Gastrocnemius medialis (tissue), 4 donors: ENCODE data around the gene ESR1. TPM values are rescaled to one million over a fixed set of nuclear protein-coding genes. Genes with fewer than 3 reads are reported as not detected.
A peak's percentile ranks its signal among the peaks of the same experiment; 100 is the strongest.
"Not testable (repeated sequence)": the region's sequence is repeated elsewhere in the genome, so short reads cannot be mapped to it uniquely, and the experiment has no call there.

Source experiments
- ATAC-seq, 2 donors: fragments of 150-250 bp; one replicate each; pipeline ENCODE4 v1.9.1; 2016
- DNase-seq, 2 donors: peaks; one replicate each; pipeline ENCODE4 v3.0.0-alpha.2; 2019
- H3K27ac ChIP-seq, 4 donors: fragments of 200-600 bp; sonication (generic); 1 replicate in 1 of 4; 2 replicates in 3 of 4; pipeline ENCODE4 v1.5.1; 2016 to 2018; ENCODE audit warnings: mild to moderate bottlenecking in 2 of 4, moderate library complexity in 1 of 4
- H3K27me3 ChIP-seq, 3 donors: fragments of 200-600 bp; sonication (generic) in 2 of 3; 1 replicate in 1 of 3; 2 replicates in 2 of 3; pipeline versions ENCODE4 v1.5.1 to v1.6.0; 2016 to 2019; ENCODE audit warnings: mild to moderate bottlenecking in 1 of 3, moderate library complexity in 1 of 3
- H3K36me3 ChIP-seq, 2 donors: fragments of 200-600 bp; sonication (generic) in 1 of 2; one replicate each; pipeline ENCODE4 v1.5.1; 2017 to 2018
- H3K4me1 ChIP-seq, 2 donors: fragments of 200-600 bp; sonication (generic) in 1 of 2; one replicate each; pipeline ENCODE4 v1.5.1; 2016 to 2017; ENCODE audit warnings: mild to moderate bottlenecking in 2 of 2
- H3K4me3 ChIP-seq, 4 donors: fragments of 200-600 bp; sonication (generic) in 3 of 4; 1 replicate in 1 of 4; 2 replicates in 3 of 4; pipeline ENCODE4 v1.5.1; 2016 to 2019; ENCODE audit warnings: mild to moderate bottlenecking in 2 of 4
- H3K9me3 ChIP-seq, 3 donors: fragments of 200-600 bp; sonication (generic) in 2 of 3; 1 replicate in 1 of 3; 2 replicates in 2 of 3; pipeline ENCODE4 v1.5.1; 2016 to 2019
- POLR2A ChIP-seq, 2 donors: fragments of 450-650 bp; IDR thresholded peaks; one replicate each; pipeline ENCODE4 v1.6.1; 2017; ENCODE audit warnings: antibody characterized with exemption in 2 of 2, mild to moderate bottlenecking in 2 of 2, moderate library complexity in 2 of 2
- in situ Hi-C, 4 donors: fragments of 200-750 bp; cut with MboI; loops; one replicate each; pipeline versions ENCODE4 v1.15.0 to v1.8.0; 2017; ENCODE audit warnings: low sequenced_read_pairs in 4 of 4
- intact Hi-C: fragments of 100-400 bp; cut with DNase I; formaldehyde crosslinking; loops from one replicate; pipeline ENCODE4 v1.15.1; 2023; ENCODE audit warnings: low total_unique reads
- total RNA-seq, 4 donors: library from RNA; depleted of rRNA; stranded (reverse); fragments of >200 nt; gene quantifications; one replicate each; pipeline versions ENCODE4 v1.1.0 to v1.2.3, GENCODE V29; 2016
- TF ChIP-seq, protein P1 (sequence below), 5 experiments: fragments of 450-650 bp in 3 of 5; fragments of 200-600 bp in 2 of 5; sonication (generic) in 2 of 5; IDR thresholded peaks in 4 of 5; conservative IDR thresholded peaks in 1 of 5; 1 replicate in 4 of 5; 2 replicates in 1 of 5; pipeline ENCODE4 v1.5.1; 2016 to 2019; ENCODE audit warnings: antibody characterized with exemption in 5 of 5, mild to moderate bottlenecking in 3 of 5, moderate library complexity in 3 of 5

The ESR1 gene
- total RNA-seq, 4 donors from 2014 or later, result 0.61 to 1.1 (median 1.1) TPM

DNA sequence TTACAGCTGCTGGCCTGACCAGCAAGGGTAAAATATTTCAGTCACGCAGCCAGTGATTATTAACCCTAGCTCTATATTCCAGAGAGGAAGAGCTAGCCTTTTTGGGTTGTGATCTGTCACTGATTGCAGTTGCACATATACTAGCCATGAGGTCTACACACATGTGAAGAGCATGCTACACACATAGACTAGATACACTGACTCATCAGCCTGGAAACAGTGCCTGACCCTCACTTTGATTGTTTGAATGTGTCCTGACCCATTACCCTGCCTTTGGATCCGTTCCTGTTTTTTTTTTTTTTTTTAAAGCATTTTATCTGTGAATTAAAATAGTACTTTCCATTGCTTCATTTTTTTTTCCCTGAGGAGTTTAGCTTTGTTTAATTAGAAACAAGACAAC is 50.8 kb downstream of the ESR1 start:
- in situ Hi-C loops, result no loop called here
- H3K9me3 ChIP-seq, result no peaks in the 10 kb centered on the region
- H3K4me3 ChIP-seq, result no peak overlapping the region
- TF ChIP-seq, protein P1, sequence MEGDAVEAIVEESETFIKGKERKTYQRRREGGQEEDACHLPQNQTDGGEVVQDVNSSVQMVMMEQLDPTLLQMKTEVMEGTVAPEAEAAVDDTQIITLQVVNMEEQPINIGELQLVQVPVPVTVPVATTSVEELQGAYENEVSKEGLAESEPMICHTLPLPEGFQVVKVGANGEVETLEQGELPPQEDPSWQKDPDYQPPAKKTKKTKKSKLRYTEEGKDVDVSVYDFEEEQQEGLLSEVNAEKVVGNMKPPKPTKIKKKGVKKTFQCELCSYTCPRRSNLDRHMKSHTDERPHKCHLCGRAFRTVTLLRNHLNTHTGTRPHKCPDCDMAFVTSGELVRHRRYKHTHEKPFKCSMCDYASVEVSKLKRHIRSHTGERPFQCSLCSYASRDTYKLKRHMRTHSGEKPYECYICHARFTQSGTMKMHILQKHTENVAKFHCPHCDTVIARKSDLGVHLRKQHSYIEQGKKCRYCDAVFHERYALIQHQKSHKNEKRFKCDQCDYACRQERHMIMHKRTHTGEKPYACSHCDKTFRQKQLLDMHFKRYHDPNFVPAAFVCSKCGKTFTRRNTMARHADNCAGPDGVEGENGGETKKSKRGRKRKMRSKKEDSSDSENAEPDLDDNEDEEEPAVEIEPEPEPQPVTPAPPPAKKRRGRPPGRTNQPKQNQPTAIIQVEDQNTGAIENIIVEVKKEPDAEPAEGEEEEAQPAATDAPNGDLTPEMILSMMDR (IDR thresholded peaks at IDR 0.05 in 4 of 5, conservative IDR thresholded peaks at IDR 0.05 in 1 of 5), result no peak
- no peak for TF ChIP-seq POLR2A (IDR thresholded peaks at IDR 0.05)
- intact Hi-C loops, result no loop called here
- no peaks in the 10 kb centered on the region for H3K36me3 ChIP-seq
- peaks cover 6 to 7% of the 10 kb centered on the region in 2 donors for H3K4me1 ChIP-seq
- no peak overlapping the region for H3K27ac ChIP-seq
- DNase-seq (no peak), ATAC-seq (no peak)
- no peaks in the 10 kb centered on the region for H3K27me3 ChIP-seq

DNA sequence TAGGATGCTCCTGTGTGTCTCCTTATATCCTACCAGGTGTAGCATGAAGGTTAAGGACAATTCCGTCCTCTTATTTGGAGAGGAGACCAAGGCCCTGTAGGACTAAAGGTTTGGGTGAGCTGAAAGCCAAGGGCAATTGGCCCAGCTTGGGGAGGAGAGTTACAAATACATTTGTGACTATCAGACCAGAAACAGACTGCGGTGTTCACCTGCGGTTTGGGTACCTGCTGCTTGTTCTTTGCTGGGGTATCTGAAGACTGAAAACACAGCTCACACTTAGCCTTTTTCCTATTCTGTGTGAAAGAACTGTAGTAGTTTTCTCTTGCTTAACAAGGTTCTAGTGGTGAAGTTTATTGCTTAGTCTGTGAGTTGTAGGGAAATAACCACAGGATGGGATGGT is 55.0 kb downstream of the ESR1 start:
- Histone ChIP-seq H3K4me1 (peaks cover 6 to 7% of the 10 kb centered on the region in 2 donors), H3K36me3 (no peaks in the 10 kb centered on the region), H3K4me3 (no peak overlapping the region), H3K27me3 (no peaks in the 10 kb centered on the region), H3K9me3 (no peaks in the 10 kb centered on the region), H3K27ac (no peak overlapping the region)
- in situ Hi-C loops, result no loop called here
- TF ChIP-seq POLR2A (IDR thresholded peaks at IDR 0.05), result no peak
- TF ChIP-seq, protein P1 (IDR thresholded peaks at IDR 0.05 in 4 of 5, conservative IDR thresholded peaks at IDR 0.05 in 1 of 5), result no peak
- ATAC-seq (no peak), DNase-seq (no peak)
- intact Hi-C loops, result no loop called here

DNA sequence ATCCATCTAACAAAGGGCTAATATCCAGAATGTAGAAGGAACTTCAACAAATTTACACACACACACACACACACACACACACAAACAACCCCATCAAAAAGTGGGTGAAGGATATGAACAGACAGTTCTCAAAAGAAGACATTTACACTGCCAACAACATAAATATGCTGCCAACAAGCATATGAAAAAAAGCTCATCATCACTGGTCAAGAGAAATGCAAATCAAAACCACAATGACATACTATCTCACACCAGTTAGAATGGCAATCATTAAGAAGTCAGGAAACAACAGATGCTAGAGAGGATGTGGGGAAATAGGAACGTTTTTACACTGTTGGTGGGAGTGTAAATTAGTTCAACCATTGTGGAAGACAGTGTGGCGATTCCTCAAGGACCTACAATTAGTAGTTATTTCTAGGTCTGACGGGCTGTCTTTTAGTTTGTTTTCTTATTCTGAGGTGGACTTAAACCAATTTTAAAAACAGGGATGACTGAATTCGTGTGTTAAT is 59.9 kb downstream of the ESR1 start:
- DNase-seq, intact Hi-C loops, H3K9me3 ChIP-seq, in situ Hi-C loops, H3K27ac ChIP-seq, ATAC-seq, H3K36me3 ChIP-seq, H3K27me3 ChIP-seq, H3K4me3 ChIP-seq, H3K4me1 ChIP-seq: not testable (repeated sequence)

DNA sequence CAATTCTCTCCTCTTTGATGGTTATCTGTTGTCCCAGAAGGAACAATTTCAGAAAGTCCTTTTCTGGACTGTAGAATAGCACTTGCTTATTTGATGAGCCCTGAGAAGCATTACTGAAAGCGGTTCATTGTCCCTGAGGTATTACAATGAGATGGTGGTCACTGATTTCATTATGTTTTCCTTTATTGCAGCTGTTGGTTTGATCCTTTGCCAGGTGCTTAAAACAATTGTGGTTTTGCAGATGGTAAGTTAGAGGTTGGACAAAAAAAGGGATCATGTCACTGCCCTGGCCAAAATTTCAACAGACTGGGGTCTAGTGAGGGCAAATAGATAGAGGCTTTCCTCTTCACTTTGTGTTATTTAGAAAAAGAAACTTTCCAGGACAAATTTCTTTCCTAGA is 61.9 kb downstream of the ESR1 start:
- Histone ChIP-seq H3K9me3 (no peaks in the 10 kb centered on the region), H3K36me3 (no peaks in the 10 kb centered on the region), H3K4me1 (no peaks in the 10 kb centered on the region), H3K4me3 (no peak overlapping the region), H3K27me3 (no peaks in the 10 kb centered on the region), H3K27ac (no peak overlapping the region)
- TF ChIP-seq, protein P1 (IDR thresholded peaks at IDR 0.05 in 4 of 5, conservative IDR thresholded peaks at IDR 0.05 in 1 of 5), result no peak
- TF ChIP-seq POLR2A (IDR thresholded peaks at IDR 0.05), result no peak
- intact Hi-C loops, result no loop called here
- peak; percentile 54 to 64 for ATAC-seq
- no peak for DNase-seq
- in situ Hi-C loops, result no loop called here

DNA sequence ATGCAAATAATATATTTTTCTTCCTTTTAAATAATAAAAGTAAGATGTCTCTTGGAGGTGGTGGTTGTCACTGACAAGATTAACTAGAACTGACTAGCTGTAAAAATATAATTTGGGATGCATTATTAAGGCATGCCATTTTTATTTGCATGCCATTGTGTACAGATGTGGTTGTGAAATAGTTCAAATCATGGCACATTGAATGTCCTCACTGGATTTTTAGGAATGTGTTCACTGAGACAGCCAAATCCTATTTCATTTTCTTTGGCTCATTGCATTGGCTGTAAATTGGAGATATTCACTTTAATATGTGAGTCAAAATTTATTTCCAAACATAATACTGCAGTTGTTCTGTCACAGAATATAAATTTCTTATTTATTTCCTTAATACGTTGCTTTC is 62.3 kb downstream of the ESR1 start:
- peak; percentile 54 to 72 for ATAC-seq
- H3K9me3 ChIP-seq, result no peaks in the 10 kb centered on the region
- intact Hi-C loops (no loop called here), in situ Hi-C loops (no loop called here)
- no peak overlapping the region for H3K4me3 ChIP-seq
- H3K27me3 ChIP-seq, result no peaks in the 10 kb centered on the region
- no peak overlapping the region for H3K27ac ChIP-seq
- no peak for DNase-seq
- H3K4me1 ChIP-seq, result no peaks in the 10 kb centered on the region
- no peaks in the 10 kb centered on the region for H3K36me3 ChIP-seq
- TF ChIP-seq, protein P1 (IDR thresholded peaks at IDR 0.05 in 4 of 5, conservative IDR thresholded peaks at IDR 0.05 in 1 of 5), result no peak
- no peak for TF ChIP-seq POLR2A (IDR thresholded peaks at IDR 0.05)
